Ovary (tissue), 3 donors: ENCODE measurements around the gene CCDC106.

Source experiments
- CTCF ChIP-seq, 3 donors: fragments of 450-650 bp in 2 of 3; fragments of 200-600 bp in 1 of 3; IDR thresholded peaks; one replicate each; pipeline versions ENCODE4 v1.5.1 to v1.8.0; 2016 to 2022; ENCODE audit warnings: antibody characterized with exemption in 3 of 3, mild to moderate bottlenecking in 1 of 3
- EP300 ChIP-seq: sonication (generic); formaldehyde crosslinking; IDR thresholded peaks from one replicate; pipeline ENCODE4 v1.6.1; 2017; ENCODE audit warnings: antibody characterized with exemption
- POLR2A ChIP-seq: fragments of 450-650 bp; IDR thresholded peaks from one replicate; pipeline ENCODE4 v1.6.1; 2017; ENCODE audit warnings: antibody characterized with exemption, mild to moderate bottlenecking, moderate library complexity
- donor health status: DM: no; HTN: no; CAD: no.

GRCh38 chr19:55681131-55682092 lies 33.4 kb downstream of the CCDC106 start:
- no peak for TF ChIP-seq POLR2A
- no peak for TF ChIP-seq CTCF (IDR thresholded peaks at IDR 0.05)
- no peak for TF ChIP-seq EP300
